Gastroesophageal sphincter (tissue), 3 donors: ENCODE measurements around the gene BAIAP2.

Experiments used
- CTCF ChIP-seq, 4 experiments: fragments of 200-600 bp in 2 of 4; fragments of 450-650 bp in 2 of 4; sonication (generic) in 1 of 4; IDR thresholded peaks; one replicate each; pipeline ENCODE4 v1.5.1; 2017 to 2019; ENCODE audit warnings: antibody characterized with exemption in 4 of 4, mild to moderate bottlenecking in 2 of 4, moderate library complexity in 2 of 4
- EP300 ChIP-seq: sonication (generic); formaldehyde crosslinking; IDR thresholded peaks from one replicate; pipeline ENCODE4 v1.6.1; 2017; ENCODE audit warnings: antibody characterized with exemption, mild to moderate bottlenecking
- POLR2A ChIP-seq, 2 donors: fragments of 450-650 bp; IDR thresholded peaks; one replicate each; pipeline ENCODE4 v1.6.1; 2017; ENCODE audit warnings: antibody characterized with exemption in 2 of 2, mild to moderate bottlenecking in 2 of 2, moderate library complexity in 1 of 2
- POLR2AphosphoS5 ChIP-seq: sonication (generic); formaldehyde crosslinking; IDR thresholded peaks from one replicate; pipeline ENCODE4 v1.6.1; 2017; ENCODE audit warnings: antibody characterized with exemption

GRCh38 chr17:80995131-80995530, 39.8 kb upstream of the BAIAP2 start:
- TF ChIP-seq EP300 = no peak
- TF ChIP-seq CTCF (IDR thresholded peaks at IDR 0.05) = no peak
- TF ChIP-seq POLR2A (IDR thresholded peaks at IDR 0.05) = no peak
- no peak for TF ChIP-seq POLR2AphosphoS5
